Skeletal muscle satellite cell (primary cell): Measurements from ENCODE around the gene NRXN2.

Experiments used
- H3K27me3 ChIP-seq: 2 replicates; pipeline ENCODE4 v1.7.0; 2013; ENCODE audit warnings: low read length; ENCODE audit not compliant: control insufficient read depth, insufficient read depth
- H3K36me3 ChIP-seq: 2 replicates; pipeline ENCODE4 v1.7.0; 2013; ENCODE audit warnings: mild to moderate bottlenecking, control low read depth, low read length; ENCODE audit not compliant: insufficient read depth
- H3K4me1 ChIP-seq: 2 replicates; pipeline ENCODE4 v1.7.0; 2013; ENCODE audit warnings: low read length; ENCODE audit not compliant: control insufficient read depth, insufficient read depth
- H3K4me2 ChIP-seq: 2 replicates; pipeline ENCODE4 v1.7.0; 2013; ENCODE audit warnings: mild to moderate bottlenecking, low read length
- H3K4me3 ChIP-seq: 2 replicates; pipeline ENCODE4 v1.7.0; 2013; ENCODE audit warnings: low read length
- H3K9ac ChIP-seq: 2 replicates; pipeline ENCODE4 v1.7.0; 2013; ENCODE audit warnings: mild to moderate bottlenecking, low read depth, low read length, moderate library complexity
- H3K9me3 ChIP-seq: replicated peaks from 2 replicates; pipeline ENCODE4 v1.7.0; 2013; ENCODE audit warnings: mild to moderate bottlenecking, control low read depth, low read length

The NRXN2 gene

GRCh38 chr11:64637334-64638017, 85.5 kb downstream of the NRXN2 start:
- Histone ChIP-seq H3K36me3 (no peaks in the 10 kb centered on the region), H3K4me2 (peak overlapping the region; percentile 52), H3K27me3 (peaks cover 38% of the 10 kb centered on the region), H3K4me3 (peak overlapping the region; percentile 30), H3K4me1 (peaks cover 5% of the 10 kb centered on the region), H3K9ac (no peak overlapping the region), H3K9me3 (no peaks in the 10 kb centered on the region)

GRCh38 chr11:64633555-64634159, 89.3 kb downstream of the NRXN2 start:
- Histone ChIP-seq H3K9ac (no peak overlapping the region), H3K27me3 (peaks cover 10% of the 10 kb centered on the region), H3K4me2 (no peak overlapping the region), H3K36me3 (no peaks in the 10 kb centered on the region), H3K4me1 (peaks cover 5% of the 10 kb centered on the region), H3K4me3 (no peak overlapping the region), H3K9me3 (no peaks in the 10 kb centered on the region)

- Histone ChIP-seq H3K4me1 (no peaks in the 10 kb centered on the region), H3K27me3 (no peaks in the 10 kb centered on the region), H3K9ac (no peak overlapping the region), H3K4me2 (no peak overlapping the region), H3K4me3 (no peak overlapping the region), H3K36me3 (no peaks in the 10 kb centered on the region), H3K9me3 (no peaks in the 10 kb centered on the region)
These were observed 90.3 kb downstream of the NRXN2 start for GRCh38 chr11:64632654-64633053.

- H3K4me1 ChIP-seq = no peaks in the 10 kb centered on the region
- H3K4me2 ChIP-seq = no peak overlapping the region
- H3K27me3 ChIP-seq = no peaks in the 10 kb centered on the region
- H3K9me3 ChIP-seq = no peaks in the 10 kb centered on the region
- no peak overlapping the region for H3K9ac ChIP-seq
- H3K4me3 ChIP-seq = no peak overlapping the region
- H3K36me3 ChIP-seq = no peaks in the 10 kb centered on the region
These were observed 90.8 kb downstream of the NRXN2 start for GRCh38 chr11:64632237-64632636.

- Histone ChIP-seq H3K9ac (no peak overlapping the region), H3K4me1 (no peaks in the 10 kb centered on the region), H3K27me3 (no peaks in the 10 kb centered on the region), H3K36me3 (no peaks in the 10 kb centered on the region), H3K4me2 (no peak overlapping the region), H3K4me3 (no peak overlapping the region), H3K9me3 (no peaks in the 10 kb centered on the region)
These were observed 91.3 kb downstream of the NRXN2 start for GRCh38 chr11:64631675-64632074.

GRCh38 chr11:64629796-64630562, 93.0 kb downstream of the NRXN2 start:
- H3K4me3 ChIP-seq = no peak overlapping the region
- H3K4me1 ChIP-seq = no peaks in the 10 kb centered on the region
- H3K27me3 ChIP-seq = no peaks in the 10 kb centered on the region
- H3K4me2 ChIP-seq = no peak overlapping the region
- no peaks in the 10 kb centered on the region for H3K36me3 ChIP-seq
- no peaks in the 10 kb centered on the region for H3K9me3 ChIP-seq
- no peak overlapping the region for H3K9ac ChIP-seq

- Histone ChIP-seq H3K9me3 (no peaks in the 10 kb centered on the region), H3K36me3 (no peaks in the 10 kb centered on the region), H3K27me3 (no peaks in the 10 kb centered on the region)
These were observed 93.9 kb downstream of the NRXN2 start for GRCh38 chr11:64629103-64629502.

GRCh38 chr11:64628596-64628995, 94.4 kb downstream of the NRXN2 start:
- H3K4me3 ChIP-seq = no peak overlapping the region
- no peaks in the 10 kb centered on the region for H3K27me3 ChIP-seq
- no peak overlapping the region for H3K4me2 ChIP-seq
- H3K4me1 ChIP-seq = no peaks in the 10 kb centered on the region
- no peak overlapping the region for H3K9ac ChIP-seq
- H3K36me3 ChIP-seq = no peaks in the 10 kb centered on the region
- no peaks in the 10 kb centered on the region for H3K9me3 ChIP-seq

More at GRCh38 chr11:64629103-64629502, 93.9 kb downstream of the NRXN2 start:
- Histone ChIP-seq H3K4me3 (no peak overlapping the region), H3K9ac (no peak overlapping the region), H3K4me2 (no peak overlapping the region), H3K4me1 (no peaks in the 10 kb centered on the region)

- Histone ChIP-seq H3K4me2 (no peak overlapping the region), H3K9me3 (no peaks in the 10 kb centered on the region), H3K4me3 (no peak overlapping the region), H3K36me3 (peaks cover 2% of the 10 kb centered on the region), H3K9ac (no peak overlapping the region), H3K4me1 (no peaks in the 10 kb centered on the region), H3K27me3 (no peaks in the 10 kb centered on the region)
These were observed 95.6 kb downstream of the NRXN2 start for GRCh38 chr11:64627371-64627770.

GRCh38 chr11:64626637-64627036, 96.4 kb downstream of the NRXN2 start:
- Histone ChIP-seq H3K36me3 (peaks cover 7% of the 10 kb centered on the region), H3K27me3 (no peaks in the 10 kb centered on the region)

GRCh38 chr11:64624883-64625481, 98.0 kb downstream of the NRXN2 start:
- H3K36me3 ChIP-seq = peaks cover 8% of the 10 kb centered on the region
- H3K9ac ChIP-seq = no peak overlapping the region

More at GRCh38 chr11:64626637-64627036, 96.4 kb downstream of the NRXN2 start:
- Histone ChIP-seq H3K4me1 (no peaks in the 10 kb centered on the region), H3K4me3 (no peak overlapping the region), H3K9me3 (no peaks in the 10 kb centered on the region), H3K4me2 (no peak overlapping the region), H3K9ac (no peak overlapping the region)

More at GRCh38 chr11:64624883-64625481, 98.0 kb downstream of the NRXN2 start:
- no peaks in the 10 kb centered on the region for H3K4me1 ChIP-seq
- H3K4me2 ChIP-seq = no peak overlapping the region
- no peak overlapping the region for H3K4me3 ChIP-seq
- H3K9me3 ChIP-seq = no peaks in the 10 kb centered on the region
- H3K27me3 ChIP-seq = no peaks in the 10 kb centered on the region
